ENCODE data around the gene TMEM107.
A peak's percentile ranks its signal among the peaks of the same experiment; 100 is the strongest.

The TMEM107 gene

DNA sequence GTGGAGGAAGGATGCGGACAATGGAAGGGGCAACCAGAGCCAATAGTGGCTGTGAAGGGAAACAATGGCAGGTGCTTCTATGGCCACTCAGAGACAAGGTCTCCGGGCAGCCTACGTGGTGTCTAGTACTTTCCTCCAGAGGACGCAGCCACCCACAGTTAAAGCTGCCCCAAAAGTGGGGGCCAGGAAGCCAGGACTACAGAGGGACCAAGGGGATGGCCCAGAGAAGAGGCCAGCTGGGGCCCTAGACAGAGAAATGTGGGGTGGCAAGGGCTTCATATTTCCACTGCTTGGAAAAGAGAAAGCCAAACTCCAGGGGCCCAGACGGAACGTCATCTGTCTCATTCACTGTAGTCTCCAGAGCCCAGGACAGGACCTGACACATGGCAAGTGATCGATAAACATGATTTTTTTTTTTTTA is 23.1 kb downstream of the TMEM107 start:
- Histone ChIP-seq H3K27me3 (ENCODE audit: low read depth, low read length) (no peaks in the 10 kb centered on the region), H3K9me3 (ENCODE audit: insufficient read depth, low read length) (no peaks in the 10 kb centered on the region), H3K9ac (ENCODE audit: low read length) (no peak overlapping the region), H4K20me1 (ENCODE audit: insufficient read depth, low read length) (no peaks in the 10 kb centered on the region), H3K36me3 (replicated peaks; ENCODE audit: low read depth, low read length) (no peaks in the 10 kb centered on the region), H3K4me3 (ENCODE audit: low read length) (peak overlapping the region; percentile 97; the same call in 1 of the 2 replicates), H2AFZ (ENCODE audit: low read depth, low read length) (no peak overlapping the region), H3K27ac (ENCODE audit: low read length) (no peak overlapping the region), H3K4me2 (ENCODE audit: low read length) (peak overlapping the region; percentile 99), H3K79me2 (ENCODE audit: low read length) (peaks cover 9% of the 10 kb centered on the region; the same call in 1 of the 2 replicates), H3K4me1 (ENCODE audit: low read length) (peaks cover 20% of the 10 kb centered on the region)
- TF ChIP-seq, protein P1, sequence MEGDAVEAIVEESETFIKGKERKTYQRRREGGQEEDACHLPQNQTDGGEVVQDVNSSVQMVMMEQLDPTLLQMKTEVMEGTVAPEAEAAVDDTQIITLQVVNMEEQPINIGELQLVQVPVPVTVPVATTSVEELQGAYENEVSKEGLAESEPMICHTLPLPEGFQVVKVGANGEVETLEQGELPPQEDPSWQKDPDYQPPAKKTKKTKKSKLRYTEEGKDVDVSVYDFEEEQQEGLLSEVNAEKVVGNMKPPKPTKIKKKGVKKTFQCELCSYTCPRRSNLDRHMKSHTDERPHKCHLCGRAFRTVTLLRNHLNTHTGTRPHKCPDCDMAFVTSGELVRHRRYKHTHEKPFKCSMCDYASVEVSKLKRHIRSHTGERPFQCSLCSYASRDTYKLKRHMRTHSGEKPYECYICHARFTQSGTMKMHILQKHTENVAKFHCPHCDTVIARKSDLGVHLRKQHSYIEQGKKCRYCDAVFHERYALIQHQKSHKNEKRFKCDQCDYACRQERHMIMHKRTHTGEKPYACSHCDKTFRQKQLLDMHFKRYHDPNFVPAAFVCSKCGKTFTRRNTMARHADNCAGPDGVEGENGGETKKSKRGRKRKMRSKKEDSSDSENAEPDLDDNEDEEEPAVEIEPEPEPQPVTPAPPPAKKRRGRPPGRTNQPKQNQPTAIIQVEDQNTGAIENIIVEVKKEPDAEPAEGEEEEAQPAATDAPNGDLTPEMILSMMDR (IDR thresholded peaks at IDR 0.05; ENCODE audit: low read depth, low read length): no peak
- no peak for TF ChIP-seq EZH2phosphoT487 (IDR thresholded peaks at IDR 0.05; ENCODE audit: low read depth)

DNA sequence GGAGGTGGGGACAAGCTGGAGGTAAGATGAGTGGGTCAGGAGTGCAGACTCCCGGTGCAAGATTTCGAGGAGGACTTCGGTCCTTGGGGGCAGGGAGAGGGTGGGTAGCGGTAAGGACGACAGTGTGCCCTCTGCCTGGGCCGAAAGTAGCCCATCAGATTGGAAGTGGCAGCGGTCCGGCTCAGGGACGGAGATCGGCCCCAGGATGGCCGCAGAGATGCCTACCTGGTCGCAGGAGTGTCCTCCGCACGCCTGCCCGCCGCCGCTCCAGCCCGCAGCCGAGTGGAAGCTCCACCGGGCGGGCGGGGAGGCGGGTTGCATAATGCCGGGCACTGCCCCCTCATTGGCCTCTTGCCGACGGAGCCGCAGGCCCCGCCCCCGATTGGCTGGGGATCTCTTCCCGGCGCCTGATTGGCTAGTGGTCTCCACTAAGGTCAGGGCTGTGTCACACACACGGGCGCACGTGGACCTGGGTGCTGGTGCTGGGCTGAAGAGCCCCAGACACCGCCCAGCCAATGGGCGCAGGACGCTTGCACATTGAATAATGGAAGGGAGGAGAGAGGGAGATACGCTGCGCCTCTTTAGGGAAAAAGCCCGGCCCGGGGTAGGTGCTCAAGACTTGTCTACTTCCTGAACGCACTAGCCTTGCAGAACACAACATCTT is 23.9 kb downstream of the TMEM107 start, which contains the start of gene PER1:
Gene PER1, minus strand, starts transcription at position 293 of the 664 bp plus-strand sequence. CDS start 1,698 bp downstream, outside the sequence.
- H4K20me1 ChIP-seq (ENCODE audit: insufficient read depth, low read length): no peaks in the 10 kb centered on the region
- H3K9me3 ChIP-seq (ENCODE audit: insufficient read depth, low read length): no peaks in the 10 kb centered on the region
- H3K79me2 ChIP-seq (ENCODE audit: low read length): peaks cover 9% of the 10 kb centered on the region; the same call in 1 of the 2 replicates
- H3K4me3 ChIP-seq (ENCODE audit: low read length): peak within 1 kb of the TSS; percentile 97
- H3K9ac ChIP-seq (ENCODE audit: low read length): peak within 1 kb of the TSS; percentile 80
- peak within 1 kb of the TSS; percentile 99 for H3K4me2 ChIP-seq (ENCODE audit: low read length)
- H3K27ac ChIP-seq (ENCODE audit: low read length): peak within 1 kb of the TSS; percentile 37
- TF ChIP-seq, protein P1 (IDR thresholded peaks at IDR 0.05; ENCODE audit: low read depth, low read length): no peak
- no peaks in the 10 kb centered on the region for H3K27me3 ChIP-seq (ENCODE audit: low read depth, low read length)
- no peak within 1 kb of the TSS for H2AFZ ChIP-seq (ENCODE audit: low read depth, low read length)
- H3K36me3 ChIP-seq (replicated peaks; ENCODE audit: low read depth, low read length): no peaks in the 10 kb centered on the region
- peaks cover 20% of the 10 kb centered on the region for H3K4me1 ChIP-seq (ENCODE audit: low read length)

DNA sequence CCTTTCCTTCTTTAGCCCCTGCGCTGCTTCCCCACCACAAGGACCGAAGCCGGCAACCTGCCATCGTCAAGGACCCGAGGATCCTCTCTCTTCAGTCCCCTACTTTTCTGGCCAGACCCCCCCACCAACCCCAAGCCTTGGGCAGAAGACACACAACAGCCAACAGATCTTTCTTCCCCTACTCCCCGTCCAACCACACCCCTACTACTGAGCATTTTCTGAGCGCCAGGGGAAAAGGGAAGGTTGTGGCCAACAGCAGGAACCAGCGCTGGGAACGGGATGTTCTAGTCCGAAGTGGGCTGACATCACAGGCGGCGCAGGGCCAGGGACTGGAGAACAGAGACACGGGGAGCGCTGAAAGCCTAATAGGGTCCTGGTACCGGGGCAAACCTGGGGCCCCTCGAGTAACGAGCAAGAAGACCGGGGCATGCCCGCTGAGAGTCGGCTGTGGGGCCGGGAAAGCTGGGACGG is 24.5 kb downstream of the TMEM107 start:
- peak overlapping the region; percentile 97 for H3K4me3 ChIP-seq (ENCODE audit: low read length)
- H3K36me3 ChIP-seq (replicated peaks; ENCODE audit: low read depth, low read length): no peaks in the 10 kb centered on the region
- H4K20me1 ChIP-seq (ENCODE audit: insufficient read depth, low read length): no peaks in the 10 kb centered on the region
- peak overlapping the region; percentile 99 for H3K4me2 ChIP-seq (ENCODE audit: low read length)
- H3K9ac ChIP-seq (ENCODE audit: low read length): peak overlapping the region; percentile 80
- peaks cover 20% of the 10 kb centered on the region for H3K4me1 ChIP-seq (ENCODE audit: low read length)
- H3K27ac ChIP-seq (ENCODE audit: low read length): peak overlapping the region; percentile 37
- TF ChIP-seq EZH2phosphoT487 (IDR thresholded peaks at IDR 0.05; ENCODE audit: low read depth): no peak
- TF ChIP-seq, protein P1 (IDR thresholded peaks at IDR 0.05; ENCODE audit: low read depth, low read length): no peak
- H3K79me2 ChIP-seq (ENCODE audit: low read length): peaks cover 9% of the 10 kb centered on the region; the same call in 1 of the 2 replicates
- no peaks in the 10 kb centered on the region for H3K9me3 ChIP-seq (ENCODE audit: insufficient read depth, low read length)
- H3K27me3 ChIP-seq (ENCODE audit: low read depth, low read length): no peaks in the 10 kb centered on the region
- no peak overlapping the region for H2AFZ ChIP-seq (ENCODE audit: low read depth, low read length)

DNA sequence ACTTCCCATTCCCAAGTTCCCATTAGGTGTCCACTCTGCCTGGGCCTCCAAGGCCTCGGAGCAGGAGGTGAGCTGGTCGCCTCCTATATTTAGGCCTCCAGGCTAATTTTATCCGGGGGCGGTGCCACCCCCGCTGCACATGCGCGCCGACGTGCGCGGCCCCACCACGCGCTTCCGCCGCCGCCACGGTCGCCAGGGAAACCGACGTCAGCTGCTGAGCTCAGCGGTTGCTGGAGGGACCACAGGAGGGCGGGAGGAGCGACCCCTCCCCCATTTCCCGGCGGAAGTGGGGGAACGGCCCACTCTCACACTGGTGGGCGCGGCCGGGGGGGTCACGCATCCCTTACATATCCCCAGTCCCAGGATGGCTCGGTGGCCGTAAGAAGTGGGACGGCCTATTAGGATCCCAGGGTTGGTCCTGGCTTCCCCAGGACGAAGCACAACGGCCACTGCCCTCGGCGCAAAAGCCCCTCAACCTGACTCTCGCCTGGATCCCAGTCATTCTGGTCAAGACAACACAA is 25.0 kb downstream of the TMEM107 start:
- H3K27ac ChIP-seq (ENCODE audit: low read length): peak overlapping the region; percentile 37

More for the DNA sequence above, 25.0 kb downstream of the TMEM107 start:
- Histone ChIP-seq H3K79me2 (ENCODE audit: low read length) (peaks cover 9% of the 10 kb centered on the region; the same call in 1 of the 2 replicates), H3K9ac (ENCODE audit: low read length) (peak overlapping the region; percentile 80), H3K4me2 (ENCODE audit: low read length) (peak overlapping the region; percentile 99), H3K27me3 (ENCODE audit: low read depth, low read length) (no peaks in the 10 kb centered on the region), H3K4me1 (ENCODE audit: low read length) (peaks cover 20% of the 10 kb centered on the region), H3K4me3 (ENCODE audit: low read length) (peak overlapping the region; percentile 97), H4K20me1 (ENCODE audit: insufficient read depth, low read length) (no peaks in the 10 kb centered on the region), H3K36me3 (replicated peaks; ENCODE audit: low read depth, low read length) (no peaks in the 10 kb centered on the region), H2AFZ (ENCODE audit: low read depth, low read length) (no peak overlapping the region), H3K9me3 (ENCODE audit: insufficient read depth, low read length) (no peaks in the 10 kb centered on the region)
- no peak for TF ChIP-seq EZH2phosphoT487 (IDR thresholded peaks at IDR 0.05; ENCODE audit: low read depth)
- TF ChIP-seq, protein P1 (IDR thresholded peaks at IDR 0.05; ENCODE audit: low read depth, low read length): no peak
